ENCODE measurements around the gene CYP11A1.

Gene CYP11A1

GRCh38 chr15:74389241-74390048 is 22.0 kb upstream of the CYP11A1 start:
- H3K4me3 ChIP-seq (ENCODE audit: low read depth, low read length) = no peak overlapping the region

GRCh38 chr15:74388363-74388951 is 21.0 kb upstream of the CYP11A1 start:
- no peak overlapping the region for H3K4me3 ChIP-seq (ENCODE audit: low read depth, low read length)

- no peak overlapping the region for H3K4me3 ChIP-seq (ENCODE audit: low read depth, low read length)
These were observed 20.3 kb upstream of the CYP11A1 start for GRCh38 chr15:74387621-74388362.

GRCh38 chr15:74387141-74387541 is 19.7 kb upstream of the CYP11A1 start:
- H3K4me3 ChIP-seq (ENCODE audit: low read depth, low read length) = no peak overlapping the region

GRCh38 chr15:74386496-74387140 is 19.2 kb upstream of the CYP11A1 start:
- H3K4me3 ChIP-seq (ENCODE audit: low read depth, low read length) = no peak overlapping the region

- H3K4me3 ChIP-seq (ENCODE audit: low read depth, low read length) = no peak overlapping the region
These were observed 18.3 kb upstream of the CYP11A1 start for GRCh38 chr15:74385733-74386132.

- H3K4me3 ChIP-seq (ENCODE audit: low read depth, low read length) = no peak overlapping the region
These were observed 17.6 kb upstream of the CYP11A1 start for GRCh38 chr15:74384881-74385643.

GRCh38 chr15:74384566-74384880 is 17.1 kb upstream of the CYP11A1 start:
- H3K4me3 ChIP-seq (ENCODE audit: low read depth, low read length) = no peak overlapping the region

- H3K4me3 ChIP-seq (ENCODE audit: low read depth, low read length) = no peak overlapping the region
These were observed 16.5 kb upstream of the CYP11A1 start for GRCh38 chr15:74383695-74384565.

GRCh38 chr15:74383286-74383685 is 15.8 kb upstream of the CYP11A1 start:
- H3K4me3 ChIP-seq (ENCODE audit: low read depth, low read length) = no peak overlapping the region

- H3K4me3 ChIP-seq (ENCODE audit: low read depth, low read length) = no peak overlapping the region
These were observed 14.8 kb upstream of the CYP11A1 start for GRCh38 chr15:74382004-74382816.

- H3K4me3 ChIP-seq (ENCODE audit: low read depth, low read length) = no peak overlapping the region
These were observed 14.0 kb upstream of the CYP11A1 start for GRCh38 chr15:74381481-74381880.

- no peak overlapping the region for H3K4me3 ChIP-seq (ENCODE audit: low read depth, low read length)
These were observed 13.7 kb upstream of the CYP11A1 start for GRCh38 chr15:74381190-74381453.

GRCh38 chr15:74380361-74381189 is 13.1 kb upstream of the CYP11A1 start:
- no peak overlapping the region for H3K4me3 ChIP-seq (ENCODE audit: low read depth, low read length)

- no peak overlapping the region for H3K4me3 ChIP-seq (ENCODE audit: low read depth, low read length)
These were observed 11.4 kb upstream of the CYP11A1 start for GRCh38 chr15:74378848-74379247.

GRCh38 chr15:74377831-74378766 is 10.7 kb upstream of the CYP11A1 start:
- no peak overlapping the region for H3K4me3 ChIP-seq (ENCODE audit: low read depth, low read length)

GRCh38 chr15:74376825-74377581 is 9.6 kb upstream of the CYP11A1 start:
- H3K4me3 ChIP-seq (ENCODE audit: low read depth, low read length) = no peak overlapping the region
